Suprapubic skin (tissue), 4 donors: ENCODE measurements around the gene KIF11.

Source experiments
- POLR2A ChIP-seq, 2 donors: fragments of 450-650 bp; IDR thresholded peaks; one replicate each; pipeline ENCODE4 v1.6.1; 2017; ENCODE audit warnings: antibody characterized with exemption in 2 of 2, mild to moderate bottlenecking in 2 of 2, moderate library complexity in 2 of 2
- POLR2AphosphoS5 ChIP-seq, 3 donors: sonication (generic); formaldehyde crosslinking; IDR thresholded peaks; one replicate each; pipeline ENCODE4 v1.6.1; 2017; ENCODE audit warnings: antibody characterized with exemption in 3 of 3
- TF ChIP-seq, protein P1 (sequence below), 2 donors: fragments of 200-600 bp in 1 of 2; fragments of 450-650 bp in 1 of 2; sonication (generic) in 1 of 2; IDR thresholded peaks; one replicate each; pipeline ENCODE4 v1.5.1; 2016 to 2019; ENCODE audit warnings: antibody characterized with exemption in 2 of 2, mild to moderate bottlenecking in 1 of 2, moderate library complexity in 1 of 2

DNA sequence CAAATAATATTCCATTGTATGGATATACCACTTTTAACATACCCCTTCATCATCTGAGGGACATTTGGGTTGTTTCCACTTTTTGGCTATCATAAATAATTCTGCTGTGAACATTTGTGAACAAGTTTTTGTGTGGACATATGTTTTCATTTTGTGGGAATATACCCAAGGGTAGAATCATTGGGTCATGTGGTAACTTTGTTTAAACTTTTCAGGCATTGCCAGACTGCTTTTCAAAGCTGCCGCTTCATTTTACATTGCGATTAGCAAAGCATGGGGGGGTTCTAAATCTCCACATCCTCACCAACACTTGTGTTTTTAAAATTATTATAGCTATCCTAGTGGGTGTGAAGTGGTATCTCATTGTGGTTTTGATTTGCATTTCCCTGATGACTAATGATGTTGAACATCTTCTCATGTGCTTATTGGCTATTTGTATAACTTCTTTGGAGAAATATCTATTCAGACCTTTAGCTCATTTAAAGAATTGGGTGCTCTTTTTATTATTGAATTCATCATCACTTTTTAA is 88.4 kb downstream of the KIF11 start:
- TF ChIP-seq POLR2AphosphoS5 (IDR thresholded peaks at IDR 0.05) (no peak), POLR2A (IDR thresholded peaks at IDR 0.05) (no peak)
- TF ChIP-seq, protein P1, sequence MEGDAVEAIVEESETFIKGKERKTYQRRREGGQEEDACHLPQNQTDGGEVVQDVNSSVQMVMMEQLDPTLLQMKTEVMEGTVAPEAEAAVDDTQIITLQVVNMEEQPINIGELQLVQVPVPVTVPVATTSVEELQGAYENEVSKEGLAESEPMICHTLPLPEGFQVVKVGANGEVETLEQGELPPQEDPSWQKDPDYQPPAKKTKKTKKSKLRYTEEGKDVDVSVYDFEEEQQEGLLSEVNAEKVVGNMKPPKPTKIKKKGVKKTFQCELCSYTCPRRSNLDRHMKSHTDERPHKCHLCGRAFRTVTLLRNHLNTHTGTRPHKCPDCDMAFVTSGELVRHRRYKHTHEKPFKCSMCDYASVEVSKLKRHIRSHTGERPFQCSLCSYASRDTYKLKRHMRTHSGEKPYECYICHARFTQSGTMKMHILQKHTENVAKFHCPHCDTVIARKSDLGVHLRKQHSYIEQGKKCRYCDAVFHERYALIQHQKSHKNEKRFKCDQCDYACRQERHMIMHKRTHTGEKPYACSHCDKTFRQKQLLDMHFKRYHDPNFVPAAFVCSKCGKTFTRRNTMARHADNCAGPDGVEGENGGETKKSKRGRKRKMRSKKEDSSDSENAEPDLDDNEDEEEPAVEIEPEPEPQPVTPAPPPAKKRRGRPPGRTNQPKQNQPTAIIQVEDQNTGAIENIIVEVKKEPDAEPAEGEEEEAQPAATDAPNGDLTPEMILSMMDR (IDR thresholded peaks at IDR 0.05), result no peak
